Gastroesophageal sphincter (tissue), 3 donors: Measurements from ENCODE around the gene NCKIPSD.

Source experiments
- EP300 ChIP-seq: sonication (generic); formaldehyde crosslinking; IDR thresholded peaks from one replicate; pipeline ENCODE4 v1.6.1; 2017; ENCODE audit warnings: antibody characterized with exemption, mild to moderate bottlenecking
- POLR2A ChIP-seq, 2 donors: fragments of 450-650 bp; IDR thresholded peaks; one replicate each; pipeline ENCODE4 v1.6.1; 2017; ENCODE audit warnings: antibody characterized with exemption in 2 of 2, mild to moderate bottlenecking in 2 of 2, moderate library complexity in 1 of 2
- POLR2AphosphoS5 ChIP-seq: sonication (generic); formaldehyde crosslinking; IDR thresholded peaks from one replicate; pipeline ENCODE4 v1.6.1; 2017; ENCODE audit warnings: antibody characterized with exemption
- TF ChIP-seq, protein P1 (sequence below), 4 experiments: fragments of 200-600 bp in 2 of 4; fragments of 450-650 bp in 2 of 4; sonication (generic) in 1 of 4; IDR thresholded peaks; one replicate each; pipeline ENCODE4 v1.5.1; 2017 to 2019; ENCODE audit warnings: antibody characterized with exemption in 4 of 4, mild to moderate bottlenecking in 2 of 4, moderate library complexity in 2 of 4

DNA sequence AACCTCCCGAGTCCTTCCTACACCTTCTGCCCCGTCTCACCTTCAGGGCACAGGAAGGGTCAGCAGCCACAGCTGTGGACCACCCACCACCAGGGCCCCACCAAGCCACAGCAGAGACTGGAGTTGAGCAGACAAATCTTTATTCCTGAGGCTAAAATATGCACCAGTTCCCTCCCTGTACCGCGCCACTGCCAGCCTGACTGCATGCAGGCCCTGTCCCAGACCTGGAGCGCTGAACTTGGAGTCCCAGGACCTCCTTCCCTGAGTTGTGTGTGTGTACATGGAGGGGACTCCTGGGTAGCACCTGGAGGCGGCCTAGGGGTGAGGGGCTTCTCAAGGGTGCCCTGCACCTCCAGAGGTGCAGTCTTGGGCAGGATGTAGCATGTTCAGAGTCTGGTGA is 60.1 kb downstream of the NCKIPSD start:
- TF ChIP-seq, protein P1, sequence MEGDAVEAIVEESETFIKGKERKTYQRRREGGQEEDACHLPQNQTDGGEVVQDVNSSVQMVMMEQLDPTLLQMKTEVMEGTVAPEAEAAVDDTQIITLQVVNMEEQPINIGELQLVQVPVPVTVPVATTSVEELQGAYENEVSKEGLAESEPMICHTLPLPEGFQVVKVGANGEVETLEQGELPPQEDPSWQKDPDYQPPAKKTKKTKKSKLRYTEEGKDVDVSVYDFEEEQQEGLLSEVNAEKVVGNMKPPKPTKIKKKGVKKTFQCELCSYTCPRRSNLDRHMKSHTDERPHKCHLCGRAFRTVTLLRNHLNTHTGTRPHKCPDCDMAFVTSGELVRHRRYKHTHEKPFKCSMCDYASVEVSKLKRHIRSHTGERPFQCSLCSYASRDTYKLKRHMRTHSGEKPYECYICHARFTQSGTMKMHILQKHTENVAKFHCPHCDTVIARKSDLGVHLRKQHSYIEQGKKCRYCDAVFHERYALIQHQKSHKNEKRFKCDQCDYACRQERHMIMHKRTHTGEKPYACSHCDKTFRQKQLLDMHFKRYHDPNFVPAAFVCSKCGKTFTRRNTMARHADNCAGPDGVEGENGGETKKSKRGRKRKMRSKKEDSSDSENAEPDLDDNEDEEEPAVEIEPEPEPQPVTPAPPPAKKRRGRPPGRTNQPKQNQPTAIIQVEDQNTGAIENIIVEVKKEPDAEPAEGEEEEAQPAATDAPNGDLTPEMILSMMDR (IDR thresholded peaks at IDR 0.05): no peak
- TF ChIP-seq POLR2AphosphoS5: no peak
- no peak for TF ChIP-seq EP300
- TF ChIP-seq POLR2A (IDR thresholded peaks at IDR 0.05): no peak
